SK-N-SH (cell line): ENCODE results near the gene FOXRED1. TPM values are rescaled to one million over a fixed set of nuclear protein-coding genes. Genes with fewer than 3 reads are reported as not detected.

Experiments
- CTCF ChIA-PET: fragments of 300-600, 350-600 bp; formaldehyde crosslinking; extraction: SDS; loops from one replicate; lab custom pipeline; 2021; lab: Yijun Ruan, JAX
- POLR2A ChIA-PET: fragments of 350-600 bp; sonication (Branson Sonifier 250); formaldehyde crosslinking; extraction: SDS; loops from one replicate; lab custom pipeline; 2020; ENCODE audit warnings: antibody characterized with exemption, inconsistent platforms; lab: Yijun Ruan, JAX
- DNase-seq: peaks from one replicate; pipeline ENCODE4 v3.0.0; 2012
- H2AFZ ChIP-seq: fragments of 200-600 bp; sonication (generic); 2 replicates; pipeline ENCODE4 v1.8.1; 2016; ENCODE audit warnings: antibody characterized with exemption, mild to moderate bottlenecking, low read depth
- H3F3A ChIP-seq: fragments of 200-600 bp; sonication (generic); replicated peaks from 2 replicates; pipeline ENCODE3; 2016; ENCODE audit warnings: antibody characterized with exemption, mild to moderate bottlenecking; ENCODE audit not compliant: insufficient read depth
- H3K27ac ChIP-seq, 2 experiments: fragments of 200-500 bp in 1 of 2; fragments of 200-600 bp in 1 of 2; sonication (Bioruptor generic) in 1 of 2; sonication (generic), shearing (Covaris generic) in 1 of 2; 2 replicates each; pipeline versions ENCODE4 v1.5.1 to v1.6.1; 2014 to 2016; ENCODE audit warnings: low read depth in 2 of 2, inconsistent platforms in 1 of 2, low read length in 1 of 2, mild to moderate bottlenecking in 1 of 2, mixed read lengths in 1 of 2
- H3K27me3 ChIP-seq: fragments of 200-600 bp; sonication (generic), shearing (Covaris generic); 2 replicates; pipeline ENCODE4 v1.6.1; 2016; ENCODE audit warnings: mixed run types; ENCODE audit not compliant: insufficient read depth
- H3K36me3 ChIP-seq, 2 experiments: fragments of 200-500 bp in 1 of 2; fragments of 200-600 bp in 1 of 2; sonication (Bioruptor generic) in 1 of 2; sonication (generic) in 1 of 2; replicated peaks in 1 of 2; 2 replicates each; pipeline versions ENCODE3 to v1.5.1; 2014 to 2016; ENCODE audit warnings: low read length in 1 of 2, mild to moderate bottlenecking in 1 of 2; ENCODE audit not compliant: insufficient read depth in 2 of 2, control insufficient read depth in 1 of 2
- H3K4me1 ChIP-seq, 2 experiments: fragments of 200-500 bp in 1 of 2; fragments of 200-600 bp in 1 of 2; sonication (Bioruptor generic) in 1 of 2; sonication (generic), shearing (Covaris generic) in 1 of 2; 2 replicates each; pipeline versions ENCODE4 v1.5.1 to v1.6.1; 2014 to 2016; ENCODE audit warnings: low read depth in 1 of 2, low read length in 1 of 2, mixed run types in 1 of 2; ENCODE audit not compliant: insufficient read depth in 2 of 2, control insufficient read depth in 1 of 2
- H3K4me2 ChIP-seq: fragments of 200-600 bp; sonication (generic), shearing (Covaris generic); 2 replicates; pipeline ENCODE4 v1.6.1; 2017; ENCODE audit warnings: mixed run types
- H3K4me3 ChIP-seq, 2 experiments: fragments of 200-500 bp in 1 of 2; fragments of 200-600 bp in 1 of 2; sonication (Bioruptor generic) in 1 of 2; sonication (generic), shearing (Covaris generic) in 1 of 2; 2 replicates each; pipeline versions ENCODE4 v1.5.1 to v1.8.1; 2014 to 2016; ENCODE audit warnings: low read depth in 2 of 2, inconsistent platforms in 1 of 2, low read length in 1 of 2, mild to moderate bottlenecking in 1 of 2, mixed read lengths in 1 of 2, moderate library complexity in 1 of 2
- H3K79me2 ChIP-seq: fragments of 200-600 bp; sonication (generic); 2 replicates; pipeline ENCODE4 v1.8.1; 2017; ENCODE audit warnings: mild to moderate bottlenecking; ENCODE audit not compliant: insufficient read depth
- H3K9ac ChIP-seq: fragments of 200-600 bp; sonication (generic); 2 replicates; pipeline ENCODE4 v1.6.1; 2017; ENCODE audit warnings: mixed run types
- H3K9me2 ChIP-seq: fragments of 200-600 bp; sonication (generic); 2 replicates; pipeline ENCODE4 v1.6.1; 2017; ENCODE audit warnings: mixed run types
- H3K9me3 ChIP-seq: fragments of 200-600 bp; sonication (generic); 2 replicates; pipeline ENCODE4 v1.6.1; 2017; ENCODE audit warnings: mixed run types, mild to moderate bottlenecking, moderate library complexity
- H4K20me1 ChIP-seq: fragments of 200-600 bp; sonication (generic); 2 replicates; pipeline ENCODE4 v1.6.1; 2017; ENCODE audit warnings: mild to moderate bottlenecking, mixed run types; ENCODE audit not compliant: insufficient read depth
- ELF1 ChIP-seq: IDR thresholded peaks from 2 replicates; pipeline ENCODE4 v1.4.0; 2012
- FOSL2 ChIP-seq: IDR thresholded peaks from 2 replicates; pipeline ENCODE4 v1.4.0; 2012; ENCODE audit warnings: low read depth, mild to moderate bottlenecking, moderate library complexity, borderline replicate concordance
- FOXJ3 ChIP-seq: sonication (generic); formaldehyde crosslinking; IDR thresholded peaks from 2 replicates; pipeline ENCODE4 v1.5.1; 2020; ENCODE audit warnings: mild to moderate bottlenecking, missing genetic modification reagents
- JUND ChIP-seq: IDR thresholded peaks from 2 replicates; pipeline ENCODE4 v1.4.0; 2012
- NFIC ChIP-seq: IDR thresholded peaks from 2 replicates; pipeline ENCODE4 v1.4.0; 2012; ENCODE audit warnings: borderline replicate concordance
- NRF1 ChIP-seq: IDR thresholded peaks from 2 replicates; pipeline ENCODE4 v1.6.1; 2012; ENCODE audit warnings: low read depth, mild to moderate bottlenecking, low read length
- RXRA ChIP-seq: IDR thresholded peaks from 2 replicates; pipeline ENCODE4 v1.4.0; 2012; ENCODE audit warnings: low read depth, mild to moderate bottlenecking, borderline replicate concordance
- SMC3 ChIP-seq: IDR thresholded peaks from 2 replicates; pipeline ENCODE4 v1.6.1; 2012; ENCODE audit warnings: low read depth, low read length, improper control_type of control experiment
- TAF1 ChIP-seq: IDR thresholded peaks from 2 replicates; pipeline ENCODE4 v1.6.1; 2012; ENCODE audit warnings: low read depth, mild to moderate bottlenecking, low read length, moderate library complexity, borderline replicate concordance
- YY1 ChIP-seq: IDR thresholded peaks from 2 replicates; pipeline ENCODE4 v1.4.0; 2012; ENCODE audit warnings: low read depth, mild to moderate bottlenecking
- WGBS: methylation state at CpG from one replicate; pipeline ENCODE4 v1.1.6; 2017; ENCODE audit warnings: low lambda C conversion rate; 5-methylcytosine and 5-hydroxymethylcytosine counted together
- polyA plus RNA-seq, 3 experiments: library from polyadenylated mRNA; depleted of rRNA; stranded (reverse); fragments of >200 nt; gene quantifications; 2 replicates each; pipeline ENCODE4 v1.2.3, GENCODE V29; 2012
- TF ChIP-seq, protein P1 (sequence below): IDR thresholded peaks from 2 replicates; pipeline ENCODE4 v1.4.0; 2012; ENCODE audit warnings: low read depth, borderline replicate concordance
- TF ChIP-seq, protein P2 (sequence below): fragments of 150-350 bp; IDR thresholded peaks from 2 replicates; pipeline ENCODE4 v1.6.1; 2016; ENCODE audit warnings: mild to moderate bottlenecking, low read depth, low read length
- TF ChIP-seq, protein P3 (sequence below): IDR thresholded peaks from 2 replicates; pipeline ENCODE4 v1.4.0; 2012; ENCODE audit warnings: low read depth
- TF ChIP-seq, protein P4 (sequence below): fragments of 150-350 bp; IDR thresholded peaks from 2 replicates; pipeline ENCODE4 v1.6.1; 2017; ENCODE audit warnings: antibody characterized with exemption, low read length, low read depth, borderline replicate concordance
- TF ChIP-seq, protein P5 (sequence below): fragments of 200-600 bp; sonication (generic); IDR thresholded peaks from 2 replicates; pipeline ENCODE4 v1.6.1; 2017; ENCODE audit warnings: antibody characterized with exemption, mild to moderate bottlenecking, moderate library complexity
- TF ChIP-seq, protein P6 (sequence below): IDR thresholded peaks from 2 replicates; pipeline ENCODE4 v1.4.0; 2012; ENCODE audit warnings: low read depth, borderline replicate concordance

Gene FOXRED1
- polyA plus RNA-seq, 1 of the 3 experiments (the other 2 are of a cell fraction): 35.2 TPM

DNA sequence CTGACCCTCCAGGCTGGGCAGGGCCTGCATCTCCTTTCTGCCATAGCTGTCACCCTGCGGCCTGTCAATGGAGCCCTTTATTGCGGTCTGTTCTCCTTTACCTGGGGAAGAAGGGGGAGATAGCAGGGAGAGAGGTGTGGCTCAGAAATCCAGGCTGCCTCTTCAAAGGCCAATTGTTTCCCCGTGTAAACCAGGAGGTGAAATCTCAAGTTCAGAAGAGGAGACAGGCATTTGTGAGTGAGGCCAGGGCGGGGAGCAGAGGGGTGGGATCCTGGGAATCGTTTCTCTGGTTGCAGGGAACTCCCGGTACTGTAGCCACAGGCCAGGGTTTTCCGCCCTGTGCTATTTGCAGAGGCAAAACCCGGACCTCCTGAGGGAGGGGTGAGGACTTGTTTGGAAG lies 44.0 kb downstream of the FOXRED1 start:
- peaks cover 11 to 14% of the 10 kb centered on the region in 2 experiments for H3K4me1 ChIP-seq
- peaks cover 21% of the 10 kb centered on the region for H3F3A ChIP-seq
- H3K9me3 ChIP-seq: no peaks in the 10 kb centered on the region
- H3K27me3 ChIP-seq: no peaks in the 10 kb centered on the region
- ChIA-PET POLR2A (no interaction called here), CTCF (interaction anchor here (0.9 to 10.0 kb wide), 5 partner anchors 43 to 679 kb away, joined by 3 to 172 read pairs (median 6); no protein-coding TSS in a partner anchor)
- peaks cover 6 to 11% of the 10 kb centered on the region in 2 experiments for H3K36me3 ChIP-seq
- no peaks in the 10 kb centered on the region for H4K20me1 ChIP-seq
- no peak overlapping the region for H3K27ac ChIP-seq
- no peak overlapping the region for H3K9ac ChIP-seq
- H3K9me2 ChIP-seq: no peaks in the 10 kb centered on the region
- H3K4me3 ChIP-seq: no peak overlapping the region
- H2AFZ ChIP-seq: no peak overlapping the region
- no peaks in the 10 kb centered on the region; the same call in 1 of the 2 replicates for H3K79me2 ChIP-seq
- no peak for DNase-seq
- 88% methylated on average over 8 of the region's 8 CpGs for WGBS
- TF ChIP-seq NFIC (no peak), JUND (no peak), FOSL2 (no peak), YY1 (no peak), RXRA (no peak), ELF1 (no peak), FOXJ3 (CRISPR knock-in tag) (no peak), SMC3 (no peak), TAF1 (no peak), NRF1 (no peak)
- TF ChIP-seq, protein P1, sequence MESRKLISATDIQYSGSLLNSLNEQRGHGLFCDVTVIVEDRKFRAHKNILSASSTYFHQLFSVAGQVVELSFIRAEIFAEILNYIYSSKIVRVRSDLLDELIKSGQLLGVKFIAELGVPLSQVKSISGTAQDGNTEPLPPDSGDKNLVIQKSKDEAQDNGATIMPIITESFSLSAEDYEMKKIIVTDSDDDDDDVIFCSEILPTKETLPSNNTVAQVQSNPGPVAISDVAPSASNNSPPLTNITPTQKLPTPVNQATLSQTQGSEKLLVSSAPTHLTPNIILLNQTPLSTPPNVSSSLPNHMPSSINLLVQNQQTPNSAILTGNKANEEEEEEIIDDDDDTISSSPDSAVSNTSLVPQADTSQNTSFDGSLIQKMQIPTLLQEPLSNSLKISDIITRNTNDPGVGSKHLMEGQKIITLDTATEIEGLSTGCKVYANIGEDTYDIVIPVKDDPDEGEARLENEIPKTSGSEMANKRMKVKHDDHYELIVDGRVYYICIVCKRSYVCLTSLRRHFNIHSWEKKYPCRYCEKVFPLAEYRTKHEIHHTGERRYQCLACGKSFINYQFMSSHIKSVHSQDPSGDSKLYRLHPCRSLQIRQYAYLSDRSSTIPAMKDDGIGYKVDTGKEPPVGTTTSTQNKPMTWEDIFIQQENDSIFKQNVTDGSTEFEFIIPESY: no peak
- TF ChIP-seq, protein P2, sequence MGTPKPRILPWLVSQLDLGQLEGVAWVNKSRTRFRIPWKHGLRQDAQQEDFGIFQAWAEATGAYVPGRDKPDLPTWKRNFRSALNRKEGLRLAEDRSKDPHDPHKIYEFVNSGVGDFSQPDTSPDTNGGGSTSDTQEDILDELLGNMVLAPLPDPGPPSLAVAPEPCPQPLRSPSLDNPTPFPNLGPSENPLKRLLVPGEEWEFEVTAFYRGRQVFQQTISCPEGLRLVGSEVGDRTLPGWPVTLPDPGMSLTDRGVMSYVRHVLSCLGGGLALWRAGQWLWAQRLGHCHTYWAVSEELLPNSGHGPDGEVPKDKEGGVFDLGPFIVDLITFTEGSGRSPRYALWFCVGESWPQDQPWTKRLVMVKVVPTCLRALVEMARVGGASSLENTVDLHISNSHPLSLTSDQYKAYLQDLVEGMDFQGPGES: no peak
- TF ChIP-seq, protein P3, sequence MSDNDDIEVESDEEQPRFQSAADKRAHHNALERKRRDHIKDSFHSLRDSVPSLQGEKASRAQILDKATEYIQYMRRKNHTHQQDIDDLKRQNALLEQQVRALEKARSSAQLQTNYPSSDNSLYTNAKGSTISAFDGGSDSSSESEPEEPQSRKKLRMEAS: no peak
- TF ChIP-seq, protein P4, sequence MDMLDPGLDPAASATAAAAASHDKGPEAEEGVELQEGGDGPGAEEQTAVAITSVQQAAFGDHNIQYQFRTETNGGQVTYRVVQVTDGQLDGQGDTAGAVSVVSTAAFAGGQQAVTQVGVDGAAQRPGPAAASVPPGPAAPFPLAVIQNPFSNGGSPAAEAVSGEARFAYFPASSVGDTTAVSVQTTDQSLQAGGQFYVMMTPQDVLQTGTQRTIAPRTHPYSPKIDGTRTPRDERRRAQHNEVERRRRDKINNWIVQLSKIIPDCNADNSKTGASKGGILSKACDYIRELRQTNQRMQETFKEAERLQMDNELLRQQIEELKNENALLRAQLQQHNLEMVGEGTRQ: no peak
- TF ChIP-seq, protein P5, sequence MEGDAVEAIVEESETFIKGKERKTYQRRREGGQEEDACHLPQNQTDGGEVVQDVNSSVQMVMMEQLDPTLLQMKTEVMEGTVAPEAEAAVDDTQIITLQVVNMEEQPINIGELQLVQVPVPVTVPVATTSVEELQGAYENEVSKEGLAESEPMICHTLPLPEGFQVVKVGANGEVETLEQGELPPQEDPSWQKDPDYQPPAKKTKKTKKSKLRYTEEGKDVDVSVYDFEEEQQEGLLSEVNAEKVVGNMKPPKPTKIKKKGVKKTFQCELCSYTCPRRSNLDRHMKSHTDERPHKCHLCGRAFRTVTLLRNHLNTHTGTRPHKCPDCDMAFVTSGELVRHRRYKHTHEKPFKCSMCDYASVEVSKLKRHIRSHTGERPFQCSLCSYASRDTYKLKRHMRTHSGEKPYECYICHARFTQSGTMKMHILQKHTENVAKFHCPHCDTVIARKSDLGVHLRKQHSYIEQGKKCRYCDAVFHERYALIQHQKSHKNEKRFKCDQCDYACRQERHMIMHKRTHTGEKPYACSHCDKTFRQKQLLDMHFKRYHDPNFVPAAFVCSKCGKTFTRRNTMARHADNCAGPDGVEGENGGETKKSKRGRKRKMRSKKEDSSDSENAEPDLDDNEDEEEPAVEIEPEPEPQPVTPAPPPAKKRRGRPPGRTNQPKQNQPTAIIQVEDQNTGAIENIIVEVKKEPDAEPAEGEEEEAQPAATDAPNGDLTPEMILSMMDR: no peak
- TF ChIP-seq, protein P6, sequence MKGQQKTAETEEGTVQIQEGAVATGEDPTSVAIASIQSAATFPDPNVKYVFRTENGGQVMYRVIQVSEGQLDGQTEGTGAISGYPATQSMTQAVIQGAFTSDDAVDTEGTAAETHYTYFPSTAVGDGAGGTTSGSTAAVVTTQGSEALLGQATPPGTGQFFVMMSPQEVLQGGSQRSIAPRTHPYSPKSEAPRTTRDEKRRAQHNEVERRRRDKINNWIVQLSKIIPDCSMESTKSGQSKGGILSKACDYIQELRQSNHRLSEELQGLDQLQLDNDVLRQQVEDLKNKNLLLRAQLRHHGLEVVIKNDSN: no peak
- H3K4me2 ChIP-seq: no peak overlapping the region
